Skeletal muscle tissue (tissue), 4 donors: Measurements from ENCODE around the gene LCP1. TPM values are rescaled to one million over a fixed set of nuclear protein-coding genes. Genes with fewer than 3 reads are reported as not detected.

Experiments used
- H3K27ac ChIP-seq: one replicate; pipeline ENCODE4 v1.7.0; 2013; ENCODE audit warnings: mild to moderate bottlenecking, low read depth, low read length, inconsistent platforms
- H3K27me3 ChIP-seq, 3 donors: one replicate each; pipeline ENCODE4 v1.7.0; 2013; ENCODE audit warnings: low read length in 3 of 3; ENCODE audit not compliant: control insufficient read depth in 3 of 3, insufficient read depth in 3 of 3
- H3K36me3 ChIP-seq, 3 donors: one replicate each; pipeline ENCODE4 v1.7.0; 2013; ENCODE audit warnings: low read length in 3 of 3; ENCODE audit not compliant: control insufficient read depth in 3 of 3, insufficient read depth in 3 of 3
- H3K4me1 ChIP-seq, 3 donors: one replicate each; pipeline ENCODE4 v1.7.0; 2013; ENCODE audit warnings: low read length in 3 of 3, mild to moderate bottlenecking in 3 of 3; ENCODE audit not compliant: control insufficient read depth in 3 of 3, insufficient read depth in 3 of 3
- H3K4me3 ChIP-seq, 3 donors: one replicate each; pipeline ENCODE4 v1.7.0; 2013; ENCODE audit warnings: low read length in 3 of 3
- H3K9ac ChIP-seq, 3 donors: one replicate each; pipeline ENCODE4 v1.7.0; 2013; ENCODE audit warnings: low read length in 3 of 3, mild to moderate bottlenecking in 3 of 3, moderate library complexity in 2 of 3, low read depth in 1 of 3
- H3K9me3 ChIP-seq, 3 donors: one replicate each; pipeline ENCODE4 v1.7.0; 2013; ENCODE audit warnings: low read length in 3 of 3; ENCODE audit not compliant: control insufficient read depth in 3 of 3
- total RNA-seq: library from RNA; depleted of rRNA; stranded (reverse); fragments of >200 nt; gene quantifications from one replicate; pipeline ENCODE4 v1.2.3, GENCODE V29; 2014
- donor health status: Osteomylitis.

Gene LCP1
- total RNA-seq, 1 donor from 2014 or later, result 25.6 TPM

DNA sequence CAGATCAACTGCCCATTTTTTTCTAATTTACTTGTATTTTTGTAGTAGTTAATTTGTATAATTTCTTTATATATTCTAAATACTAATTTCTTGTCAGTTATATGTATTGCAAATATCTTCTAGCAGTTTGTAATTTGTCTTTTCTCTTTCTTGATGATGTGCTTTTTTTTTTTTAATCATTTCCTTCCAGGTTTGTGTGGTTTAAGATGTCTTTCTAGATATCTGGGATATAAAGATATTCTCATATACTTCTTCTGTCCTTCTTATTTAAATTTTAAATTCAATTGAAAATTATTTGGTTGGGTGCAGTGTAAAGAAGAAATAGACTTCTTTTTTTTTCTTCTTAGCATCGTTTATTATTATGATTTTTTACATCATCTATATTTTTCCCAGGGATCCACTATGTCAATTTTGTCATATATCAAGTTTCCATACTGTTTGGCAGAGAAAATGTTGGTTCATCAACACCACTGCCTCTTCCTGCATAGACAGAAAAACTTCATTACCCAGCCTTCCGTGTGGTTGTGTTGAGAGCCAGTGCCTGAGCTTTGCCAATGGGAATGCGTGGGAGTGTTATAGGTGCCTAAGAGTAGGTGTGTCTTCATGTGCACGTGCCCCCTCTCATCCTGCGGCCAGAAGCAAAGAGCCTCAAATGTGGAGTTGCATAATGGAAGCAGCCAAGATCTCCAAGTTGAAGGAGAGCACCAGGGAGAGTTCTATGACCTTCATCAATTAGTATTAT lies 93.0 kb downstream of the LCP1 start:
- Histone ChIP-seq H3K9ac (no peak overlapping the region), H3K36me3 (no peaks in the 10 kb centered on the region), H3K4me3 (no peak overlapping the region)

DNA sequence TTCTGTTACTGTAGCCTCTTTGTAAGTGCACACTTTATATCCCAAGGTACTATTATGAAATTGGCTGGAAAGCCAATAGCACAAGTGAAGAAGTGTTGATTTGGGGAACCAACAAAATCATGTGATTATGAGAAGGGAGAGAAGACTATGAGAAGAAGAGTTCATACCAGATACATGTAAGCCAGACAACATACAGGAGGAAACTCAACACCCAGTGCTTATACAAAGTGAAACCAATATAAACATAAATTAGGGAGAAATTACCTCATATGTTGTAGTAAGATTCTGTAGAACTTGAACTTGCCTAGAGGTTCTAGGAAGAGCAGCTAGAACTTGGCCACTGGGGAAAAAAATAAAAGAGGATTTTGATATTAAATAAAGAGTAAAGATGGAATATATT lies 94.5 kb downstream of the LCP1 start:
- H3K36me3 ChIP-seq, result no peaks in the 10 kb centered on the region

More for the DNA sequence above, 93.0 kb downstream of the LCP1 start:
- H3K27ac ChIP-seq, result no peak overlapping the region
- no peaks in the 10 kb centered on the region for H3K9me3 ChIP-seq
- H3K27me3 ChIP-seq, result peaks cover 0 to 3% (median 0%) of the 10 kb centered on the region in 3 donors
- H3K4me1 ChIP-seq, result no peaks in the 10 kb centered on the region

DNA sequence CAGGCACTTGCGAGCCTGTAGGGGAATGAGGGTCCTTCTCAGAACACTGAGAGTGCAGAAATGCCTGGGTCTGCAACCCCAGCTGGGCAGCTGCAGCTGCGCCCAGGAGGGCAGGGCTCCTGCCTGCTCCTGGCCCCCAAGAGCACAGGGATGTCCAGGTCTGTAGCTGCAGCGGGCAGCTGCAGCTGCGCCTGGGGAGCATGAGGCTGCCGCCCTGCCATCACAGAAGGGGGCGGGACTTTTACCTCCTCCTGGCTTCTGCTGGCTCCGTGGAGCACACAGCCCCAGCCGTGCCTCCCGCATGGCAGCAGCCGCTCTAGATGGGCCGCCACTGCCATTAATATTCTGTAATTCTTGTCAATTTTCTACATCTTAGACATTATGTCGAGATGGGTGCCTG lies 95.0 kb downstream of the LCP1 start:
- Histone ChIP-seq H3K27me3 (peaks cover 0 to 3% (median 0%) of the 10 kb centered on the region in 3 donors), H3K4me1 (no peaks in the 10 kb centered on the region), H3K27ac (no peak overlapping the region), H3K9me3 (no peaks in the 10 kb centered on the region), H3K9ac (no peak overlapping the region), H3K36me3 (no peaks in the 10 kb centered on the region), H3K4me3 (no peak overlapping the region)

More for the DNA sequence above, 94.5 kb downstream of the LCP1 start:
- no peak overlapping the region for H3K4me3 ChIP-seq
- H3K9me3 ChIP-seq, result no peaks in the 10 kb centered on the region
- H3K27me3 ChIP-seq, result peaks cover 0 to 3% (median 0%) of the 10 kb centered on the region in 3 donors
- no peaks in the 10 kb centered on the region for H3K4me1 ChIP-seq
- H3K27ac ChIP-seq, result no peak overlapping the region
- H3K9ac ChIP-seq, result no peak overlapping the region

DNA sequence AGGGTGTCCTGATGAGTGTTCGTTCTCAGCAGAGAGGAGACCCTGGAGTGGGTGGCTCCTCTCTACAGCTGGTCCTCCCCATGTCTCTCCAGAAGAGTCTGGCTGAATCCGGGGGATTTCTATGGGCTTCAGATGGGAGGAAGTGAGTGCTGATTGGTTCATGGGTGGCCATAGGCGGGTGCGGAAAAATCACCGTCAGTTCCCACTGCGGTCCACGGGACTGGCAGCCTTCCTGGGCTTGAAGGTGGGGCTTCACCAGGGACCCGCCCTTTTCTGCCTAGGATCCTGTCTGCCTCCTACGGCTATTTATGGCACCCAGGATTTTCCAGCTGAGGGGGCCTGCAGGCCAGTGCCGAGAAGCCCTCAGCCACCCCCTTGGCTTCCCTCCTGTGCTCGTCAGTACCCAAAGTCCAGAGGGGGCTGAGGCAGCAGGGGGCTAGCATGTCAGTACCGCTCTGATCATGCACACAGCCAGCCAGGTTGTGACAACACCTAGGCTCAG lies 95.5 kb downstream of the LCP1 start:
- Histone ChIP-seq H3K4me1 (no peaks in the 10 kb centered on the region), H3K36me3 (no peaks in the 10 kb centered on the region)

DNA sequence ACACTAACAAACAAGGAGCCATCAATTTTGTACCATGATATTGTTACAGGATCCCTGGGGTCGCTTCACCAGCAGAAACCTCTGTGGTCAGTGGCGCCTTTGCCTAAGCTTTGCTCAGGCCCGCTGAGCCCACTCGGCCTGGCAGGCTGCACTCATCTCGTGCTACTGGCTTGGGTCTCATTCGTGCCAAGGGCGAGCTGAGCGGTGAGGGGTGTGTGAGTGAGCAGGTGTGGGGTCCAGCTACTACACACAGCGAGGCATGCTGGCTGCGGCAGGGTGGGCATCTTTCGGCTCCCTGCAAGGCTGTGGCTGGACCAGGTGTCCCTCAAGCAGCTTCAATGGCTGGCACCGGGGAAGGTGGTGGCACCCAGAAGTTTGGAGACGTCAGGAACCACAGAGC lies 96.2 kb downstream of the LCP1 start:
- Histone ChIP-seq H3K4me3 (no peak overlapping the region), H3K27me3 (peaks cover 0 to 3% (median 0%) of the 10 kb centered on the region in 3 donors), H3K27ac (no peak overlapping the region), H3K9ac (no peak overlapping the region), H3K4me1 (no peaks in the 10 kb centered on the region), H3K36me3 (no peaks in the 10 kb centered on the region), H3K9me3 (no peaks in the 10 kb centered on the region)

More for the DNA sequence above, 95.5 kb downstream of the LCP1 start:
- H3K27ac ChIP-seq, result no peak overlapping the region
- no peak overlapping the region for H3K9ac ChIP-seq
- H3K4me3 ChIP-seq, result no peak overlapping the region
- H3K27me3 ChIP-seq, result peaks cover 0 to 3% (median 0%) of the 10 kb centered on the region in 3 donors
- H3K9me3 ChIP-seq, result no peaks in the 10 kb centered on the region

DNA sequence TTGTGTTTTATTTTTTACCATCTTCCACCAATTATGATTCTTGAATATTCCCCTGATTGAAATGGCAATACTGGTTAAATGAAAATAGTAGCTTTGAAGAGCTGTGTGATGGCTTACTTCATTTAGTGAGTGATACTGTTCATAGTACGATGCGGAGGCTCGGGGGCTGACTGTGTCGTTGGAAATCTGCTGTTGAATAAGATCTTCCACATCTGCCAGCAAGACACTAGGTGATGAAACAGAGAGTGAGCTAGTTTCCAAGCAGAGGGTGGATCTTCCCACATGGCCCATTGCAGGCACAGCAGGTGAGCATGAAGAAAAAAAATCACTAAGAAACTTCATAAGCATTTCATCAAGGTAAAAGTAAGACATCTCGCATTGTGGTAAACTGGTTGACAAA lies 99.7 kb downstream of the LCP1 start:
- H3K4me3 ChIP-seq, result no peak overlapping the region
- H3K36me3 ChIP-seq, result no peaks in the 10 kb centered on the region
- H3K9ac ChIP-seq, result no peak overlapping the region
- H3K9me3 ChIP-seq, result no peaks in the 10 kb centered on the region
- H3K27me3 ChIP-seq, result no peaks in the 10 kb centered on the region
- no peaks in the 10 kb centered on the region for H3K4me1 ChIP-seq
- no peak overlapping the region for H3K27ac ChIP-seq

DNA sequence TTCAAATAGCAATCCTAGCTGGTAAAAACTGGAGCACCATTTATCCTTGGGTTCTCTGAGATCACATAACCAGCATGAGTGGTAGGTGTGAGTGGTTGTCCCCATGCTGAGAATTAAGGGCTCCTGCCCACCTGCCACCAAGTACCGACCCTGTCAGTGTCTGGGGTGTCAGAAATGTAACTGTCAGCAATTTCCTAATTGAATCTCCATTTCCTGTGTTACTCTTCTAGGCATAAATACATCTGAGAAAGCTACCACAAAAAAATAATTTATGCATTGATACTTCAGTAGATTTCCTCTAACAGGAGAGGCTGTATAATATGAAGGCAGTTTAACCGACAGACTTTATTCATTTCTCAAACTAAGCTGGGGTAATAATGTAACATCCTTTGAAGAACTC lies 102.2 kb downstream of the LCP1 start:
- H3K4me3 ChIP-seq, result no peak overlapping the region

DNA sequence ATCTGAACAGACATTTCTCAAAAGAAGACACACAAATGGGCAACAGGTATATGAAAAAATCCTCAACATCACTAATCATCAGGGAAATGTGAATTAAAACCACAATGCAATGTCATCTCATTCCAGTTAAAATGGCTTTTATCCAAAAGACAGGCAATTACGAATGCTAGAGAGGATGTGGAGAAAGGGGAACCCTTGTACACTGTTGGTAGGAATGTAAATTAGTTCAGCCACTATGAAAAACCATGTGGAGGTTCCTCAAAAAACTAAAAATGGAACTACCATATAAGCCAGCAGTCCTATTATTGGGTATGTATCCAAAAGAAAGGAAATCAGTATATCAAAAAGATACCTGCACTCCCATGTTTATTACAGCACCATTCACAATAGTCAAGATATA lies 104.7 kb downstream of the LCP1 start:
- Histone ChIP-seq H3K4me3 (no peak overlapping the region), H3K9ac (no peak overlapping the region), H3K27ac (no peak overlapping the region), H3K9me3 (no peaks in the 10 kb centered on the region), H3K4me1 (no peaks in the 10 kb centered on the region), H3K36me3 (no peaks in the 10 kb centered on the region), H3K27me3 (no peaks in the 10 kb centered on the region)

More for the DNA sequence above, 102.2 kb downstream of the LCP1 start:
- no peaks in the 10 kb centered on the region for H3K4me1 ChIP-seq
- no peaks in the 10 kb centered on the region for H3K9me3 ChIP-seq
- H3K27me3 ChIP-seq, result no peaks in the 10 kb centered on the region
- no peak overlapping the region for H3K27ac ChIP-seq
- no peaks in the 10 kb centered on the region for H3K36me3 ChIP-seq
- no peak overlapping the region for H3K9ac ChIP-seq

DNA sequence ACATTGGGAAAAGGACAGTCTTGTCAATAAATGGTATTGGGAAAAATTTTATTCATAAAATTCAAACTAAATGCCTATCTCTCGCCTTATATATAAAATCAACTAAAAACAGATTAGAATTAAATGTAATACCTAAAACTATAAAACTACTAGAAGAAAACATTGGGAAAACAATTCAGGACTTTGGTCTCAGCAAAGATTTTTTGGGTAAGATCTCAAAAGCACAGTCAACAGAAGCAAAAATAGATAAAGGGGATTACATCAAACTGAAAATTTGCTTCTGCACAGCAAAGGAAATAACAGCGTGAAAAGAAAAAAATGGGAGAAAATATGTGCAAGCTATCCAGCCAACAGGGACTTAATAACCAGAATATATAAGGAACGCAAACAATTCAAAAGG lies 105.2 kb downstream of the LCP1 start:
- Histone ChIP-seq H3K4me1 (no peaks in the 10 kb centered on the region), H3K27ac (no peak overlapping the region), H3K27me3 (no peaks in the 10 kb centered on the region)

More for the DNA sequence above, 105.2 kb downstream of the LCP1 start:
- no peak overlapping the region for H3K4me3 ChIP-seq
- H3K36me3 ChIP-seq, result no peaks in the 10 kb centered on the region
- no peak overlapping the region for H3K9ac ChIP-seq
- no peaks in the 10 kb centered on the region for H3K9me3 ChIP-seq
